Measurements from ENCODE around the gene ARSJ.

DNA sequence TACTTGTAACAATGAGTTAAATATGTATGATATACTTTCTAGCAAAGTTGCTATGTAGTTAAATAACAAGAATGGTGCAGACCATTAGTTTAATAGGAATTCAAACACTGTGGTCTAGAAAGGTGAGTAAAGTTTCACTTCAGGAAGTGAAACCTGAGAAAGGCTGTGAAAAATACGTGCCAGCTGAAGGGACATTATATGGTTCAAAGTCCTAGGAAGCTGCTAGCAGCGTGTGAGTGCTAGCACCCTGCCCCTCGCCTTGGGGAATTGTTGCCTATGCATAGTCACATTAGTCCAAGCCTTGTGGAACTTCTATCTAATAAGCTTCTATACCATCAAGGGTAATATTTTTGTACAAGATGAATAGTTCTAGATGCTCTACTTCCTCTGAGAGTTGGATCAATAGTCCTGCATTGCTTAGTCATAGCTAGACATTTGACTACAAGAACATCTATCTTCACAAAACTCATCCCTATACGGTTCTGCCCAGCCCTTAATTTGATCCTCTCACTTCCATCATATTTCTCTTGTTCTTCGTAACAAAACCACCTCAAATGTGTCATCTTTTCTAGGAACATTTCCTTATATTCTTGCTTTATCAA lies 45.8 kb upstream of the ARSJ start:
- TF ChIP-seq, protein P1, sequence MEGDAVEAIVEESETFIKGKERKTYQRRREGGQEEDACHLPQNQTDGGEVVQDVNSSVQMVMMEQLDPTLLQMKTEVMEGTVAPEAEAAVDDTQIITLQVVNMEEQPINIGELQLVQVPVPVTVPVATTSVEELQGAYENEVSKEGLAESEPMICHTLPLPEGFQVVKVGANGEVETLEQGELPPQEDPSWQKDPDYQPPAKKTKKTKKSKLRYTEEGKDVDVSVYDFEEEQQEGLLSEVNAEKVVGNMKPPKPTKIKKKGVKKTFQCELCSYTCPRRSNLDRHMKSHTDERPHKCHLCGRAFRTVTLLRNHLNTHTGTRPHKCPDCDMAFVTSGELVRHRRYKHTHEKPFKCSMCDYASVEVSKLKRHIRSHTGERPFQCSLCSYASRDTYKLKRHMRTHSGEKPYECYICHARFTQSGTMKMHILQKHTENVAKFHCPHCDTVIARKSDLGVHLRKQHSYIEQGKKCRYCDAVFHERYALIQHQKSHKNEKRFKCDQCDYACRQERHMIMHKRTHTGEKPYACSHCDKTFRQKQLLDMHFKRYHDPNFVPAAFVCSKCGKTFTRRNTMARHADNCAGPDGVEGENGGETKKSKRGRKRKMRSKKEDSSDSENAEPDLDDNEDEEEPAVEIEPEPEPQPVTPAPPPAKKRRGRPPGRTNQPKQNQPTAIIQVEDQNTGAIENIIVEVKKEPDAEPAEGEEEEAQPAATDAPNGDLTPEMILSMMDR (IDR thresholded peaks at IDR 0.05), result no peak
- no peak for TF ChIP-seq POLR2A (IDR thresholded peaks at IDR 0.05)

All from heart left ventricle (tissue), 13 donors.